ENCODE data around the gene EFHC1. TPM values are rescaled to one million over a fixed set of nuclear protein-coding genes. Genes with fewer than 3 reads are reported as not detected.
"Not testable (repeated sequence)": the region's sequence is repeated elsewhere in the genome, so short reads cannot be mapped to it uniquely, and the experiment has no call there.

EFHC1 gene
- total RNA-seq, 1 donor from 2014 or later, result 1.6 TPM

DNA sequence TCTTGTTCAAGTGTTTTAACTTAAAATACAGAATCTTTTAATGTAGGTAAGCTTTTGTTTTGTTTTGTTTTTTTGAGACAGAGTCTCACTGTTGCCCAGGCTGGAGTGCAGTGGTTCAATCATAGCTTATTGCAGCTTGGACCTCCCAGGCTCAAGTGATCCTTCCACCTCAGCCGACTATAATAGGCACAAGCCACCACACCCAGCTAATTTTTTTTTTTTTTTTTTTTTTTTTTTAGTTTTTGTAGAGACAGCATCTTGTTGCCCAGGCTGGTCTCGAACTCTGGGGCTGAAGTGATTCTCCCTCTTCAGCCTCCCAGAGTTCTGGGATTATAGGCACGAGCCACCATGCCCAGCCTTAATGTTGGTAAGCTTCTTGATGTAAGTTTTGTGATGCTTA lies 3.3 kb downstream of the EFHC1 start:
- no peak overlapping the region for H3K27ac Mint-ChIP-seq
- intact Hi-C loops (cut with micrococcal nuclease), result no loop called here

GRCh38 chr6:52423971-52424381 lies 3.8 kb downstream of the EFHC1 start:
- Mint-ChIP-seq H3K27ac (no peak overlapping the region), H3K36me3 (ENCODE audit: low read depth) (no peaks in the 10 kb centered on the region), H3K4me3 (ENCODE audit: low read depth) (no peak overlapping the region), H3K27me3 (ENCODE audit: low read depth) (peaks cover 8% of the 10 kb centered on the region), H3K9me3 (no peaks in the 10 kb centered on the region), H3K4me1 (ENCODE audit: low read depth) (peaks cover 5% of the 10 kb centered on the region)
- intact Hi-C loops (cut with micrococcal nuclease), result no loop called here
- no peak for DNase-seq (ENCODE audit: low spot score)

More for the DNA sequence above, 3.3 kb downstream of the EFHC1 start:
- Mint-ChIP-seq H3K4me3 (ENCODE audit: low read depth) (no peak overlapping the region), H3K4me1 (ENCODE audit: low read depth) (peaks cover 5% of the 10 kb centered on the region), H3K27me3 (ENCODE audit: low read depth) (peaks cover 8% of the 10 kb centered on the region), H3K36me3 (ENCODE audit: low read depth) (no peaks in the 10 kb centered on the region), H3K9me3 (no peaks in the 10 kb centered on the region)
- DNase-seq (ENCODE audit: low spot score), result no peak

DNA sequence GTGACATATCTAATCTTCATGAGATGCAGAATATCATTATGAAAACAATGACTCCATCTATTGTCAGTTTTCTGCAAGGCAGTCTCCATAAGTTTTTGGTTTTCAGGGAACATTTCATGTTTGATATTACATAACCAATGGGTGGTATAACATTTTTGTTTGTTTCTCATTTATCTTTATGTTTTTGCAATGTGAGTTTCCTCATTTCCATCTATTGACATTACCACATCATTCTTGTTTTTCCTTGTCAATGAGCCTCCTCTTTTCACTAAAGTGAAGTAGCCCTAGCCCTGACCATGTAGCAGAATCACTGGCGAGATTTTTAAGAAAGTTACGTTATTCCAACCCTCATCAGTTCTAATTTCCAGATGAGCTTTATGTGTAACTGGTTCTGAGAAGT lies 4.4 kb downstream of the EFHC1 start:
- Mint-ChIP-seq H3K4me1 (ENCODE audit: low read depth) (no peaks in the 10 kb centered on the region), H3K27me3 (ENCODE audit: low read depth) (peaks cover 11% of the 10 kb centered on the region), H3K4me3 (ENCODE audit: low read depth) (no peak overlapping the region), H3K27ac (no peak overlapping the region), H3K9me3 (no peaks in the 10 kb centered on the region), H3K36me3 (ENCODE audit: low read depth) (no peaks in the 10 kb centered on the region)
- intact Hi-C loops (cut with micrococcal nuclease), result no loop called here
- no peak for DNase-seq (ENCODE audit: low spot score)

DNA sequence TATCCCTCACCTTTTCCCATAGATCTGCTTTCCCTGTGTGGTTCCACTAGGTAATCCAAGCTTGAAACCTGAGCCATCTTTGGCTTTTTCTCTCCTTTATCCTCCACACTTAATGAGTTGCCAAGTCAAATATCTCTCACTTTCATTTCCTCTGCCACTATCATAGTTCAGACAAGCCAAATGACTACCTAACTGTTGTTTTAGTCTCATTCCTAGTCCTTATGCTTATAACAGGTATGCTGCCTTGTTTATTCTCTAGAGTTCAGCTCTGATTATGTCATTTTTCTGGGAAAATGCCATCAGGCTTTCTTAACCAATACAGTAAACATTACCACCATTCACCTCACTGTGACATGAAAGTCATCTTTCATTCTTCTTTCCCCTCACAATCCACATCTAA lies 6.5 kb downstream of the EFHC1 start:
- no peaks in the 10 kb centered on the region for H3K9me3 Mint-ChIP-seq
- intact Hi-C loops (cut with micrococcal nuclease), result no loop called here
- no peaks in the 10 kb centered on the region for H3K36me3 Mint-ChIP-seq (ENCODE audit: low read depth)
- H3K27ac Mint-ChIP-seq, result no peak overlapping the region
- H3K4me3 Mint-ChIP-seq (ENCODE audit: low read depth), result no peak overlapping the region
- H3K27me3 Mint-ChIP-seq (ENCODE audit: low read depth), result peaks cover 26% of the 10 kb centered on the region
- peaks cover 4% of the 10 kb centered on the region for H3K4me1 Mint-ChIP-seq (ENCODE audit: low read depth)
- DNase-seq (ENCODE audit: low spot score), result no peak

DNA sequence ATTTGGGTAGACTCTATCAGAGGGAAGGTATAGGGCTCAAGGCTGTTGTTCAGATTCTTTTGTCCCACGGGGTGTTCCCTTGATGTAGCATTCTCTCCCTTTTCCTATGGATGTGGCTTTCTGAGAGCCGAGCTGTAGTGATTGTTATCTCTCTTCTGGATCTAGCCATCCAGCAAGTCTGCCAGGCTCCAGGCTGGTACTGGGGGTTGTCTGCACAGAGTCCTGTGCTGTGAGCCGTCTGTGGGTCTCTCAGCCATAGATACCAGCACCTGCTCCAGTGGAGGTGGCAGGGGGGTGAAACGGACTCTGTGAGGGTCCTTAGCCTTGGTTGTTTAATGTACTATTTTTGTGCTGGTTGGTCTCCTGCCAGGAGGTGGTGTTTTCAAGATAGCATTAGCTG lies 13.2 kb downstream of the EFHC1 start:
- H3K27me3 Mint-ChIP-seq (ENCODE audit: low read depth), result peaks cover 20% of the 10 kb centered on the region
- H3K9me3 Mint-ChIP-seq; intact Hi-C loops (cut with micrococcal nuclease); H3K27ac Mint-ChIP-seq; H3K4me3 Mint-ChIP-seq (ENCODE audit: low read depth); H3K4me1 Mint-ChIP-seq (ENCODE audit: low read depth); H3K36me3 Mint-ChIP-seq (ENCODE audit: low read depth); DNase-seq (ENCODE audit: low spot score): not testable (repeated sequence)

DNA sequence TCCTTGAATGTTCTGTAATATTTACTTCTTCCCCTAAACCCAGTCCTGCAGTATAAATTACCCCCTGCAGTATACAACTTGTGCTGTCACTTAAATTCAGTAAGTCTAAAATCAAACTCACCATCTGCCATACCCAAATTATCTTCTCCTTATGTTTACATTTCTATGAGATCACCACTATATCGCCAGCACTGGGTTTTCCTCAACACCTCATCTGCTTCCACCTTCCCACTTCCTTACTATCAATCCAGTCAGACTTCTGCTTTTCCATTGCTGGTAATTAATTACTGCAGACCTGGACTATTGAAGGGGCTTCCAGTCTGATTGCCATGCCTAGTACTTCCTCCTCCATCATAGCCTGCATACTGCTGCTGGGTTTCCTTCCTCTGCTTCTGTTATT lies 15.2 kb downstream of the EFHC1 start:
- Mint-ChIP-seq H3K36me3 (ENCODE audit: low read depth) (no peaks in the 10 kb centered on the region), H3K27me3 (ENCODE audit: low read depth) (peaks cover 13% of the 10 kb centered on the region), H3K4me3 (ENCODE audit: low read depth) (no peak overlapping the region), H3K4me1 (ENCODE audit: low read depth) (peaks cover 4% of the 10 kb centered on the region), H3K27ac (no peak overlapping the region), H3K9me3 (no peaks in the 10 kb centered on the region)
- DNase-seq (ENCODE audit: low spot score), result no peak
- intact Hi-C loops (cut with micrococcal nuclease), result no loop called here

- H3K4me3 Mint-ChIP-seq (ENCODE audit: low read depth), result no peak overlapping the region
- intact Hi-C loops (cut with micrococcal nuclease), result no loop called here
- H3K27me3 Mint-ChIP-seq (ENCODE audit: low read depth), result peaks cover 3% of the 10 kb centered on the region
- no peaks in the 10 kb centered on the region for H3K9me3 Mint-ChIP-seq
- no peaks in the 10 kb centered on the region for H3K4me1 Mint-ChIP-seq (ENCODE audit: low read depth)
- no peak overlapping the region for H3K27ac Mint-ChIP-seq
- no peaks in the 10 kb centered on the region for H3K36me3 Mint-ChIP-seq (ENCODE audit: low read depth)
- DNase-seq (ENCODE audit: low spot score), result no peak
Observed at GRCh38 chr6:52438926-52439325, 18.8 kb downstream of the EFHC1 start.

DNA sequence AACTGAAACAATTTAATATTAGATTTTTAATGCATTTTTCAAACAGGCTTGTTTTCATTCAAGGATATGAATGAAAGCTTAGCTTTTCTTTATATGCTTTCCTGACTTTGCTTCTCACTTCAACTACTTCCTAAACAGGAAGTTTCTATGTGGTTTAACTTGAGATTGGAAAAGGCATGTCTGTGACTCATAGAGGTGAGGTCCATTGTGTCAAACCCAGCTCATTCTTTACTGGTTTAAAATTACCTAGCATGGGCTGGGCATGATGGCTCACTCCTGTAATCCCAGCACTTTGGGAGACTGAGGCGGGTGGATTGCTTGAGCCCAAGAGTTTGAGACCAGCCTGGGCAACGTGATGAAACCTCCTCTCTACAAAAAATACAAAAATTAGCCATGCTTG lies 34.4 kb downstream of the EFHC1 start:
- peaks cover 7% of the 10 kb centered on the region for H3K27me3 Mint-ChIP-seq (ENCODE audit: low read depth)
- H3K36me3 Mint-ChIP-seq (ENCODE audit: low read depth), result peaks cover 13% of the 10 kb centered on the region
- no peaks in the 10 kb centered on the region for H3K4me1 Mint-ChIP-seq (ENCODE audit: low read depth)
- H3K4me3 Mint-ChIP-seq (ENCODE audit: low read depth), result no peak overlapping the region
- intact Hi-C loops (cut with micrococcal nuclease), result no loop called here
- H3K9me3 Mint-ChIP-seq, result peaks cover 21% of the 10 kb centered on the region
- H3K27ac Mint-ChIP-seq, result no peak overlapping the region
- DNase-seq (ENCODE audit: low spot score), result no peak

- no peaks in the 10 kb centered on the region for H3K36me3 Mint-ChIP-seq (ENCODE audit: low read depth)
- H3K27me3 Mint-ChIP-seq (ENCODE audit: low read depth), result peaks cover 9% of the 10 kb centered on the region
- H3K4me1 Mint-ChIP-seq (ENCODE audit: low read depth), result no peaks in the 10 kb centered on the region
- peaks cover 3% of the 10 kb centered on the region for H3K9me3 Mint-ChIP-seq
- H3K4me3 Mint-ChIP-seq (ENCODE audit: low read depth), result no peak overlapping the region
- no peak for DNase-seq (ENCODE audit: low spot score)
- no peak overlapping the region for H3K27ac Mint-ChIP-seq
- intact Hi-C loops (cut with micrococcal nuclease), result no loop called here
Observed at GRCh38 chr6:52457096-52457495, 37.0 kb downstream of the EFHC1 start.

GRCh38 chr6:52461194-52461593 lies 41.1 kb downstream of the EFHC1 start:
- H3K4me1 Mint-ChIP-seq (ENCODE audit: low read depth); H3K4me3 Mint-ChIP-seq (ENCODE audit: low read depth); DNase-seq (ENCODE audit: low spot score); H3K9me3 Mint-ChIP-seq; H3K36me3 Mint-ChIP-seq (ENCODE audit: low read depth); H3K27ac Mint-ChIP-seq; intact Hi-C loops (cut with micrococcal nuclease): not testable (repeated sequence)
- H3K27me3 Mint-ChIP-seq (ENCODE audit: low read depth), result peaks cover 11% of the 10 kb centered on the region

DNA sequence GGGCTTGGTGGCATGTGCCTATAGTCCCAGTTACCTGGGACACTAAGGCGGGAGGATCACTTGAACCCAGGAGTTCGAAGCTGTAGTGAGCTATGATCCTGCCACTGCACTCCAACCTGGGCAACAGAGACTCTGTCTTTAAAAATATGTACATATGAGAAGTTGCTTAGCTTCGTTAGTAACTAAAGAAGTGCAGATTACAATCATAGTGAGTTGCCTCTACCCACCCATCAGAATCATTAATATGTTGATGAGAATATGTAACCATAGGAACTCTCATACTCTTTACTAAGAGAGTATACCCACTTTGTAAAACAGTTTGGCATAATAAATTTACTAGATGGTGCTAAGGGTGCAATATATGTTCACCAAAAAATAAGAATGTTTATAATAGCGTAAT lies 54.0 kb downstream of the EFHC1 start:
- H3K27ac Mint-ChIP-seq, result no peak overlapping the region
- H3K4me1 Mint-ChIP-seq (ENCODE audit: low read depth), result no peaks in the 10 kb centered on the region
- no peak overlapping the region for H3K4me3 Mint-ChIP-seq (ENCODE audit: low read depth)
- H3K27me3 Mint-ChIP-seq (ENCODE audit: low read depth), result peaks cover 20% of the 10 kb centered on the region
- H3K36me3 Mint-ChIP-seq (ENCODE audit: low read depth), result no peaks in the 10 kb centered on the region
- no peaks in the 10 kb centered on the region for H3K9me3 Mint-ChIP-seq
- DNase-seq (ENCODE audit: low spot score), result no peak
- intact Hi-C loops (cut with micrococcal nuclease), result no loop called here

GRCh38 chr6:52475307-52475706 lies 55.2 kb downstream of the EFHC1 start:
- Mint-ChIP-seq H3K4me1 (ENCODE audit: low read depth) (no peaks in the 10 kb centered on the region), H3K27ac (no peak overlapping the region), H3K27me3 (ENCODE audit: low read depth) (peaks cover 17% of the 10 kb centered on the region), H3K4me3 (ENCODE audit: low read depth) (no peak overlapping the region), H3K9me3 (no peaks in the 10 kb centered on the region), H3K36me3 (ENCODE audit: low read depth) (no peaks in the 10 kb centered on the region)
- intact Hi-C loops (cut with micrococcal nuclease), result no loop called here
- DNase-seq (ENCODE audit: low spot score), result no peak

GRCh38 chr6:52482903-52483670 lies 62.9 kb downstream of the EFHC1 start:
- DNase-seq (ENCODE audit: low spot score), result no peak
- Mint-ChIP-seq H3K27ac (no peak overlapping the region), H3K27me3 (ENCODE audit: low read depth) (peaks cover 11% of the 10 kb centered on the region), H3K4me1 (ENCODE audit: low read depth) (no peaks in the 10 kb centered on the region), H3K36me3 (ENCODE audit: low read depth) (no peaks in the 10 kb centered on the region), H3K4me3 (ENCODE audit: low read depth) (no peak overlapping the region), H3K9me3 (no peaks in the 10 kb centered on the region)
- intact Hi-C loops (cut with micrococcal nuclease), result no loop called here

- Mint-ChIP-seq H3K9me3 (no peaks in the 10 kb centered on the region), H3K4me1 (ENCODE audit: low read depth) (no peaks in the 10 kb centered on the region), H3K27ac (no peak overlapping the region), H3K4me3 (ENCODE audit: low read depth) (no peak overlapping the region), H3K36me3 (ENCODE audit: low read depth) (no peaks in the 10 kb centered on the region), H3K27me3 (ENCODE audit: low read depth) (peaks cover 11% of the 10 kb centered on the region)
- DNase-seq (ENCODE audit: low spot score), result no peak
- intact Hi-C loops (cut with micrococcal nuclease), result no loop called here
Observed at GRCh38 chr6:52483671-52484003, 63.5 kb downstream of the EFHC1 start.
